Motor neuron (in vitro differentiated cells): ENCODE measurements around the gene BTBD3. TPM values are rescaled to one million over a fixed set of nuclear protein-coding genes. Genes with fewer than 3 reads are reported as not detected.

ENCODE experiments used
- ATAC-seq, 8 experiments: fragments of 200-7000 bp; cut with Tn5 transposase; replicated peaks in 6 of 8; 2 replicates each; pipeline ENCODE4 v1.8.0; 2021; ENCODE audit warnings: mild to moderate bottlenecking in 8 of 8, moderate library complexity in 8 of 8
- H3K27ac ChIP-seq, 2 donors: fragments of 250-450 bp; sonication (Bioruptor Pico); 2 replicates each; pipeline ENCODE4 v1.9.0; 2021; ENCODE audit warnings: antibody characterized with exemption in 2 of 2, mild to moderate bottlenecking in 2 of 2, moderate library complexity in 1 of 2
- H3K4me1 ChIP-seq, 2 donors: fragments of 250-450 bp; sonication (Bioruptor Pico); replicated peaks in 1 of 2; 2 replicates each; pipeline ENCODE4 v1.6.1; 2021; ENCODE audit warnings: antibody characterized with exemption in 2 of 2, mild to moderate bottlenecking in 2 of 2, moderate library complexity in 1 of 2
- H3K4me3 ChIP-seq, 5 donors: fragments of 250-450 bp; sonication (Bioruptor Pico); 2 replicates each; pipeline ENCODE4 v1.9.0; 2021; ENCODE audit warnings: antibody characterized with exemption in 5 of 5, mild to moderate bottlenecking in 5 of 5, moderate library complexity in 4 of 5
- WGBS, 10 experiments: fragments of 450-650 bp; shearing (Covaris generic); methylation state at CpG; one replicate each; pipeline ENCODE4 v1.0.0; 2022; 5-methylcytosine and 5-hydroxymethylcytosine counted together
- in situ Hi-C, 9 experiments: fragments of 400-800 bp; cut with MboI; loops; one replicate each; pipeline ENCODE4 v1.15.0; 2021; ENCODE audit warnings: low sequenced_read_pairs in 9 of 9, low pct_unique_long_range_greater_than_20kb in 2 of 9; ENCODE audit not compliant: unreplicated experiment in 9 of 9
- total RNA-seq, 8 experiments: library from RNA; unstranded; fragments of 300-600 nt; gene quantifications; 2 replicates each; pipeline versions ENCODE4 v1.2.3 to v1.2.4, GENCODE V29; 2022

Gene BTBD3
- total RNA-seq, 8 experiments from 2014 or later, result 11.8 to 47.5 (median 31.6) TPM

GRCh38 chr20:11957911-11958310 lies 40.2 kb downstream of the BTBD3 start:
- no peak overlapping the region for H3K4me3 ChIP-seq
- no peak for ATAC-seq
- no peaks in the 10 kb centered on the region for H3K4me1 ChIP-seq
- in situ Hi-C loops, result no loop called here
- no peak overlapping the region for H3K27ac ChIP-seq

DNA sequence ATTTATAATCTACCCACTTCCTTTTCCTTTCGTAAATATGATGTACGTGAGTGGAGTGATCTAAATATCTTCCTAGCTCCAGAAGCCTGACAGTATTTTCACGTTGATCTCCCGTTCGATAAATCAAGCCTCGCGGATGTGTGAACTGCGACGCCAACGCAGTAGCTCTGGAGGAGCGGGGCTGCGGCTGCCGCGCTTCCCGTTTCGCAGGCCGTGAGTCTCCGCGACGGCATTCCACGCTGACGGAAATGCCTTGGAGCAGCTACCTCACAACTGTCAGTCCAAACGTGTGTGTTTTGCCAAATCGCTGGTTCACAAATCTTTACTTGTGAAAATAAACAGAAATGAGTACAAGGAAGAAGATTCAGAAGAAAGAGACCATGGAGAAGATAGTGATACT lies 41.2 kb downstream of the BTBD3 start:
- no peak overlapping the region for H3K27ac ChIP-seq
- whole genome bisulfite sequencing, 10 experiments, result 20 to 98% (median 85%) methylated on average over 2 to 21 of the region's 24 CpGs; no CpG with 5 or more reads in 1 of the 10 experiments
- no peak for ATAC-seq

GRCh38 chr20:11965602-11966001 lies 47.9 kb downstream of the BTBD3 start:
- ATAC-seq, result no peak

More for the DNA sequence above, 41.2 kb downstream of the BTBD3 start:
- H3K4me1 ChIP-seq, result no peaks in the 10 kb centered on the region
- in situ Hi-C loops, result no loop called here
- H3K4me3 ChIP-seq, result no peak overlapping the region

DNA sequence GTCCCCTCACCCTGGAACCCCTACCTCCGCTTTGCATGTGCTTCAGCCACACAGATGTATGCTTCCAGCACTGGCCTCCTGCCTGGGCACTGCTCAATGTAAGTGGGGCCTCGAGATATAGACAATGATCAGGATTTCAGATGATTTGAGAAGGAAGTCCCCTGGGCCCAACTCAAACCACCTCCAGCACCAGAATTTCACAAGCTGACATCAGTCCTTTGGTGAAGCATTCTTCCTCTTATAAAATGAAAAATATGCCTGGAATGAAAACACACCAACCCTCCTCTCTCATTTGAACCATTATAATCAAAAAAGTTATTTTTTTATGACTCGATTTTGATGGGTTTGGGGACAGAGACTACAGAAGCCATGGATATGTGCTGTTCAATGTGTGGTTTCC lies 48.5 kb downstream of the BTBD3 start:
- Histone ChIP-seq H3K4me1 (no peaks in the 10 kb centered on the region), H3K27ac (no peak overlapping the region), H3K4me3 (no peak overlapping the region)
- in situ Hi-C loops, result no loop called here
- 0 to 80% (median 40%) methylated on average over 1 to 2 of the region's 3 CpGs; no CpG with 5 or more reads in 1 of the 10 experiments for WGBS, 10 experiments
- ATAC-seq, result no peak

More at GRCh38 chr20:11965602-11966001, 47.9 kb downstream of the BTBD3 start:
- Histone ChIP-seq H3K4me1 (no peaks in the 10 kb centered on the region), H3K4me3 (no peak overlapping the region), H3K27ac (no peak overlapping the region)
- in situ Hi-C loops, result no loop called here
- 0 to 100% (median 43%) methylated on average over 1 of the region's 1 CpG; no CpG with 5 or more reads in 5 of the 10 experiments for WGBS, 10 experiments

- in situ Hi-C loops, result no loop called here
- H3K4me1 ChIP-seq, result no peaks in the 10 kb centered on the region
- WGBS, 10 experiments, result 25 to 100% (median 88%) methylated on average over 1 to 3 of the region's 3 CpGs; no CpG with 5 or more reads in 1 of the 10 experiments
- H3K4me3 ChIP-seq, result no peak overlapping the region
- no peak overlapping the region for H3K27ac ChIP-seq
- no peak for ATAC-seq
Measured at GRCh38 chr20:11970243-11970836, 52.6 kb downstream of the BTBD3 start.

DNA sequence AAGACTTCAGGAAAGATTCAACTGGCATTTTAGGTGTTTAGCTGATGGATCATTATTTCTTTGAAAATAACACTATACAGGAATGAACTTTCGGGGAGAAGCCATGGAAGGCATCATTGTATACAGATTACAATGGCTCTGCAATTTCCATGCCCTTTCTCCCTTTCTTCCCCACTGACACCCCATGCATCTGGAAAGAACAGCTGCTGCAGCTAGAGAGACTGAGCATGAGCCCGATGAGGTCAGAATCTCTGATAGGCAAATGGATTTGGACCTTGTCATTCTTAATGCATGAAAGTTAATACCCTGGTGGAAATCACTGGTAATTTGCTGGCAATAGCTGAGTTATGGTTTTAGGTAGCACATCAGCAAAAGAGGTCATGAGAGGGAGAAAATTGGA lies 54.8 kb downstream of the BTBD3 start:
- in situ Hi-C loops, result no loop called here
- ATAC-seq, result no peak
- no peaks in the 10 kb centered on the region for H3K4me1 ChIP-seq
- H3K4me3 ChIP-seq, result no peak overlapping the region
- no peak overlapping the region for H3K27ac ChIP-seq
- 6 to 100% (median 43%) methylated on average over 1 to 2 of the region's 2 CpGs; no CpG with 5 or more reads in 3 of the 10 experiments for WGBS, 10 experiments
